HCT116 (cell line): Measurements from ENCODE around the gene CDC14A. TPM values are rescaled to one million over a fixed set of nuclear protein-coding genes. Genes with fewer than 3 reads are reported as not detected.

ENCODE experiments used
- ATAC-seq: fragments of 200-7000 bp; cut with Tn5 transposase; 2 replicates; pipeline ENCODE4 v1.9.1; 2020; ENCODE audit warnings: mild to moderate bottlenecking, moderate library complexity
- BruUV-seq: library from RNA; stranded (reverse); fragments of 400-500 nt; replicated peaks from 2 replicates; lab custom pipeline; 2021; lab: Mats Ljungman, UMichigan
- CTCF ChIA-PET: fragments of 300-600 bp; sonication (Branson Sonifier 250); formaldehyde crosslinking; loops from one replicate; lab custom pipeline; 2021; ENCODE audit warnings: antibody characterized with exemption; lab: Charles Lee
- POLR2A ChIA-PET: fragments of 300-600, 350-600 bp; sonication (Branson Sonifier 250); formaldehyde crosslinking; loops from one replicate; lab custom pipeline; 2021; ENCODE audit warnings: antibody characterized with exemption; lab: Charles Lee
- RAD21 ChIA-PET, 2 experiments: fragments of 300-600 bp; sonication (Branson Sonifier 250); formaldehyde crosslinking; loops; one replicate each; lab custom pipeline; 2023; ENCODE audit warnings: low total read pairs in 2 of 2; ENCODE audit not compliant: uncharacterized antibody in 2 of 2, unreplicated experiment in 2 of 2, low non-redundant PET in 1 of 2; lab: Charles Lee
- DNase-seq: peaks from one replicate; pipeline ENCODE4 v3.0.0-alpha.2; 2010; ENCODE audit warnings: low read depth, low spot score
- H2AFZ ChIP-seq: fragments of 200-600 bp; shearing (Covaris generic), sonication (generic); 2 replicates; pipeline ENCODE4 v1.6.1; 2017; ENCODE audit warnings: low read depth, mixed run types, mixed read lengths, antibody characterized with exemption, low read length; ENCODE audit not compliant: poor library complexity, severe bottlenecking
- H3K27ac ChIP-seq: 2 replicates; pipeline ENCODE4 v1.5.1; 2012; ENCODE audit warnings: low read depth, low read length
- H3K27me3 ChIP-seq: fragments of 200-600 bp; sonication (generic); 2 replicates; pipeline ENCODE4 v1.6.1; 2016; ENCODE audit warnings: mixed run types, low read length, mixed read lengths; ENCODE audit not compliant: insufficient read depth
- H3K36me3 ChIP-seq, 2 experiments: fragments of 200-500 bp in 1 of 2; fragments of 200-600 bp in 1 of 2; sonication (Bioruptor generic) in 1 of 2; sonication (generic) in 1 of 2; 2 replicates each; pipeline versions ENCODE4 v1.5.1 to v1.6.1; 2014 to 2016; ENCODE audit warnings: low read length in 2 of 2, inconsistent platforms in 1 of 2, mixed read lengths in 1 of 2, mixed run types in 1 of 2; ENCODE audit not compliant: insufficient read depth in 2 of 2, control insufficient read depth in 1 of 2
- H3K4me1 ChIP-seq, 2 experiments: fragments of 200-600 bp in 1 of 2; sonication (generic) in 1 of 2; 2 replicates each; pipeline versions ENCODE4 v1.5.1 to v1.6.1; 2012 to 2017; ENCODE audit warnings: low read length in 2 of 2, inconsistent platforms in 1 of 2, mild to moderate bottlenecking in 1 of 2, mixed read lengths in 1 of 2, mixed run types in 1 of 2, moderate library complexity in 1 of 2; ENCODE audit not compliant: insufficient read depth in 2 of 2, control insufficient read depth in 1 of 2
- H3K4me2 ChIP-seq: fragments of 200-600 bp; sonication (generic); 2 replicates; pipeline ENCODE4 v1.6.1; 2017; ENCODE audit warnings: mixed run types, low read length, mixed read lengths
- H3K4me3 ChIP-seq, 2 experiments: fragments of 200-600 bp in 1 of 2; sonication (generic) in 1 of 2; replicated peaks in 1 of 2; 2 replicates each; pipeline ENCODE4 v1.5.1; 2011 to 2016; ENCODE audit warnings: low read length in 2 of 2, control low read depth in 1 of 2, low read depth in 1 of 2, mild to moderate bottlenecking in 1 of 2, mixed read lengths in 1 of 2, mixed run types in 1 of 2
- H3K79me2 ChIP-seq: fragments of 200-600 bp; sonication (generic); 2 replicates; pipeline ENCODE4 v1.6.1; 2017; ENCODE audit warnings: mild to moderate bottlenecking, mixed run types, low read length, moderate library complexity, mixed read lengths; ENCODE audit not compliant: insufficient read depth
- H3K9ac ChIP-seq: fragments of 200-600 bp; sonication (generic); 2 replicates; pipeline ENCODE4 v1.6.1; 2016; ENCODE audit warnings: low read length, mixed read lengths
- H3K9me2 ChIP-seq: fragments of 200-600 bp; sonication (generic), shearing (Covaris generic); 2 replicates; pipeline ENCODE4 v1.6.1; 2017; ENCODE audit warnings: mixed run types, mild to moderate bottlenecking, moderate library complexity; ENCODE audit not compliant: insufficient read depth
- H3K9me3 ChIP-seq, 2 experiments: fragments of 200-500 bp in 1 of 2; fragments of 200-600 bp in 1 of 2; sonication (Bioruptor generic) in 1 of 2; sonication (generic) in 1 of 2; 2 replicates each; pipeline ENCODE4 v1.6.1; 2014 to 2017; ENCODE audit warnings: low read length in 2 of 2, mixed read lengths in 2 of 2, inconsistent platforms in 1 of 2, low read depth in 1 of 2, mild to moderate bottlenecking in 1 of 2, mixed run types in 1 of 2, moderate library complexity in 1 of 2; ENCODE audit not compliant: control insufficient read depth in 1 of 2, insufficient read depth in 1 of 2
- H4K20me1 ChIP-seq: fragments of 200-600 bp; sonication (generic), shearing (Covaris generic); 2 replicates; pipeline ENCODE4 v1.6.1; 2017; ENCODE audit warnings: mixed run types, mild to moderate bottlenecking, moderate library complexity; ENCODE audit not compliant: insufficient read depth
- ATF3 ChIP-seq: IDR thresholded peaks from 2 replicates; pipeline ENCODE4 v1.6.1; 2012
- CBX3 ChIP-seq: IDR thresholded peaks from 2 replicates; pipeline ENCODE4 v1.6.1; 2012; ENCODE audit warnings: low read depth
- CEBPB ChIP-seq: IDR thresholded peaks from 2 replicates; pipeline ENCODE4 v1.6.1; 2012; ENCODE audit warnings: low read depth
- ELF1 ChIP-seq: IDR thresholded peaks from 2 replicates; pipeline ENCODE4 v1.6.1; 2012; ENCODE audit warnings: low read depth, borderline replicate concordance
- EZH2 ChIP-seq: fragments of 200-600 bp; sonication (generic); IDR thresholded peaks from 2 replicates; pipeline ENCODE4 v1.6.1; 2017; ENCODE audit warnings: antibody characterized with exemption, mixed run types
- EZH2phosphoT487 ChIP-seq: fragments of 200-600 bp; IDR thresholded peaks from 2 replicates; pipeline ENCODE4 v1.6.1; 2018; ENCODE audit warnings: antibody characterized with exemption, borderline replicate concordance
- FOSL1 ChIP-seq: IDR thresholded peaks from 2 replicates; pipeline ENCODE4 v1.6.1; 2012; ENCODE audit warnings: low read depth
- POLR2A ChIP-seq: IDR thresholded peaks from 2 replicates; pipeline ENCODE4 v1.7.0; 2011; ENCODE audit warnings: borderline replicate concordance; ENCODE audit not compliant: insufficient read depth, insufficient read length; ENCODE audit errors: extremely low read depth
- POLR2AphosphoS5 ChIP-seq: IDR thresholded peaks from 2 replicates; pipeline ENCODE4 v1.6.1; 2011; ENCODE audit warnings: mild to moderate bottlenecking, low read depth, low read length, moderate library complexity
- RAD21 ChIP-seq: IDR thresholded peaks from 2 replicates; pipeline ENCODE4 v1.6.1; 2012; ENCODE audit warnings: low read depth, mild to moderate bottlenecking
- SIN3A ChIP-seq: IDR thresholded peaks from 2 replicates; pipeline ENCODE4 v1.6.1; 2012; ENCODE audit warnings: low read depth
- SRF ChIP-seq: IDR thresholded peaks from 2 replicates; pipeline ENCODE4 v1.6.1; 2012; ENCODE audit warnings: low read depth
- TCF7L2 ChIP-seq: IDR thresholded peaks from 2 replicates; pipeline ENCODE4 v1.7.0; 2011; ENCODE audit warnings: borderline replicate concordance, inconsistent platforms; ENCODE audit not compliant: insufficient read depth, insufficient read length; ENCODE audit errors: extremely low read depth
- YY1 ChIP-seq: IDR thresholded peaks from 2 replicates; pipeline ENCODE4 v1.6.1; 2011; ENCODE audit warnings: low read length, low read depth, moderate library complexity, mild to moderate bottlenecking; ENCODE audit not compliant: insufficient replicate concordance; ENCODE audit errors: extremely low read depth
- ZFX ChIP-seq: fragments of 450-650 bp; IDR thresholded peaks from 2 replicates; pipeline ENCODE4 v1.6.1; 2017
- intact Hi-C: fragments of 100-400 bp; cut with micrococcal nuclease; formaldehyde crosslinking; loops from 2 replicates; pipeline ENCODE4 v1.10.0; 2022
- total RNA-seq: library from RNA; stranded (reverse); gene quantifications from one replicate; pipeline ENCODE4 v1.2.1, GENCODE V29; 2021; ENCODE audit not compliant: unreplicated experiment
- TF ChIP-seq, protein P1 (sequence below): IDR thresholded peaks from 2 replicates; pipeline ENCODE4 v1.6.1; 2011; ENCODE audit warnings: mild to moderate bottlenecking, low read length, moderate library complexity; ENCODE audit not compliant: insufficient replicate concordance; ENCODE audit errors: extremely low read depth
- TF ChIP-seq, protein P2 (sequence below): IDR thresholded peaks from 2 replicates; pipeline ENCODE4 v1.6.1; 2012; ENCODE audit warnings: low read depth

The CDC14A gene
- total RNA-seq, 1 experiment from 2014 or later = 5.1 TPM

DNA sequence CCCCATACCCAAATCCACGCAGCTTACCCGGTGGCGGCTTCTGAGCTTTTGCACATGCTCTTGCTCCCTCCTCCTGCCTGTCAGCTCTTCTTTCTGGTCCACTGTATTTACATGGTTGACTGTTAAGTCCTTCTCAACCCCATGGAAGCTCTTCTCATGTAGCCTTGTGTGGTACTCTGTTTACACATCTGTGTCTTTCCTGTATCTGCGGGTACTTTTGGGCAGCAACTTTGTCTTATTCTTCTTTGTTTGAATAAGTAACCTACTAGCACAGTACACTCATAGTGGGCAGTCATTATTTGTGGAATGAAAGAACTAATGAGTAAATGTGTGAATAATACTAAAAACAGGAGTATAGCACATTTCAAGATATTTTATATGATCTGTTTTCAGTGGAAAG is 97.2 kb downstream of the CDC14A start:
- CTCF ChIA-PET = no interaction called here
- Histone ChIP-seq H3K4me1 (no peaks in the 10 kb centered on the region), H3K9me2 (no peaks in the 10 kb centered on the region), H3K4me2 (no peak overlapping the region), H3K27ac (no peak overlapping the region), H4K20me1 (no peaks in the 10 kb centered on the region), H3K36me3 (no peaks in the 10 kb centered on the region), H3K9ac (no peak overlapping the region), H3K4me3 (no peak overlapping the region), H3K79me2 (no peaks in the 10 kb centered on the region), H3K9me3 (no peaks in the 10 kb centered on the region), H2AFZ (no peak overlapping the region), H3K27me3 (no peaks in the 10 kb centered on the region)
- intact Hi-C loops = no loop called here
- DNase-seq (no peak), ATAC-seq (no peak)
- RAD21 ChIA-PET = no interaction called here
- TF ChIP-seq ATF3 (no peak), POLR2AphosphoS5 (no peak), ZFX (no peak), ELF1 (no peak), POLR2A (no peak), TCF7L2 (no peak), SRF (no peak), EZH2 (no peak), CEBPB (no peak), RAD21 (no peak), YY1 (no peak), EZH2phosphoT487 (no peak), CBX3 (no peak), FOSL1 (no peak), SIN3A (no peak)
- TF ChIP-seq, protein P1, sequence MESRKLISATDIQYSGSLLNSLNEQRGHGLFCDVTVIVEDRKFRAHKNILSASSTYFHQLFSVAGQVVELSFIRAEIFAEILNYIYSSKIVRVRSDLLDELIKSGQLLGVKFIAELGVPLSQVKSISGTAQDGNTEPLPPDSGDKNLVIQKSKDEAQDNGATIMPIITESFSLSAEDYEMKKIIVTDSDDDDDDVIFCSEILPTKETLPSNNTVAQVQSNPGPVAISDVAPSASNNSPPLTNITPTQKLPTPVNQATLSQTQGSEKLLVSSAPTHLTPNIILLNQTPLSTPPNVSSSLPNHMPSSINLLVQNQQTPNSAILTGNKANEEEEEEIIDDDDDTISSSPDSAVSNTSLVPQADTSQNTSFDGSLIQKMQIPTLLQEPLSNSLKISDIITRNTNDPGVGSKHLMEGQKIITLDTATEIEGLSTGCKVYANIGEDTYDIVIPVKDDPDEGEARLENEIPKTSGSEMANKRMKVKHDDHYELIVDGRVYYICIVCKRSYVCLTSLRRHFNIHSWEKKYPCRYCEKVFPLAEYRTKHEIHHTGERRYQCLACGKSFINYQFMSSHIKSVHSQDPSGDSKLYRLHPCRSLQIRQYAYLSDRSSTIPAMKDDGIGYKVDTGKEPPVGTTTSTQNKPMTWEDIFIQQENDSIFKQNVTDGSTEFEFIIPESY = no peak
- TF ChIP-seq, protein P2, sequence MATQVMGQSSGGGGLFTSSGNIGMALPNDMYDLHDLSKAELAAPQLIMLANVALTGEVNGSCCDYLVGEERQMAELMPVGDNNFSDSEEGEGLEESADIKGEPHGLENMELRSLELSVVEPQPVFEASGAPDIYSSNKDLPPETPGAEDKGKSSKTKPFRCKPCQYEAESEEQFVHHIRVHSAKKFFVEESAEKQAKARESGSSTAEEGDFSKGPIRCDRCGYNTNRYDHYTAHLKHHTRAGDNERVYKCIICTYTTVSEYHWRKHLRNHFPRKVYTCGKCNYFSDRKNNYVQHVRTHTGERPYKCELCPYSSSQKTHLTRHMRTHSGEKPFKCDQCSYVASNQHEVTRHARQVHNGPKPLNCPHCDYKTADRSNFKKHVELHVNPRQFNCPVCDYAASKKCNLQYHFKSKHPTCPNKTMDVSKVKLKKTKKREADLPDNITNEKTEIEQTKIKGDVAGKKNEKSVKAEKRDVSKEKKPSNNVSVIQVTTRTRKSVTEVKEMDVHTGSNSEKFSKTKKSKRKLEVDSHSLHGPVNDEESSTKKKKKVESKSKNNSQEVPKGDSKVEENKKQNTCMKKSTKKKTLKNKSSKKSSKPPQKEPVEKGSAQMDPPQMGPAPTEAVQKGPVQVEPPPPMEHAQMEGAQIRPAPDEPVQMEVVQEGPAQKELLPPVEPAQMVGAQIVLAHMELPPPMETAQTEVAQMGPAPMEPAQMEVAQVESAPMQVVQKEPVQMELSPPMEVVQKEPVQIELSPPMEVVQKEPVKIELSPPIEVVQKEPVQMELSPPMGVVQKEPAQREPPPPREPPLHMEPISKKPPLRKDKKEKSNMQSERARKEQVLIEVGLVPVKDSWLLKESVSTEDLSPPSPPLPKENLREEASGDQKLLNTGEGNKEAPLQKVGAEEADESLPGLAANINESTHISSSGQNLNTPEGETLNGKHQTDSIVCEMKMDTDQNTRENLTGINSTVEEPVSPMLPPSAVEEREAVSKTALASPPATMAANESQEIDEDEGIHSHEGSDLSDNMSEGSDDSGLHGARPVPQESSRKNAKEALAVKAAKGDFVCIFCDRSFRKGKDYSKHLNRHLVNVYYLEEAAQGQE = no peak
- no TSS peak for BruUV-seq
- POLR2A ChIA-PET = no interaction called here
